Measurements from ENCODE around the gene FABP3. TPM values are rescaled to one million over a fixed set of nuclear protein-coding genes. Genes with fewer than 3 reads are reported as not detected.

The FABP3 gene
- total and polyA plus RNA-seq, 2 of the 13 experiments (the other 11 are each of a cell fraction or from before 2014, with no cell fraction given): 0.21 to 0.24 TPM

DNA sequence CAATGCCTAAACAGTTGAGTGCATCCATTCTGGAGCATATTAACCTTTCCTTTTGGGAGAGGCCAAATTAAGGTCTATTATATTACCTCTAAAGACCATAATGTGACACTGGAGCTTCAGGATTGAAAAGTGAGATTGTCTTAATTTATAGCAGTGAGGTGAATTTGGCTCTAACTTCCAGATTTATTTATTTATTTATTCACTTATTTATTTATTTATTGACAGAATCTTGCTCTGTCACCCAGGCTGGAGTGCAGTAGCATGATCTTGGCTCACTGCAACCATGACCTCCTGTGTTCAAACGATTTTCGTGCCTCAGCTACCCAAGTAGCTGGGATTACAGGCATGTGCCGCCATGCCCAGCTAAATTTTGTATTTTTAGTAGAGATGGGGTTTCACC is 57.0 kb downstream of the FABP3 start:
- ChIA-PET POLR2A (no interaction called here), CTCF (ENCODE audit: low intra/inter-chr PET ratio, low total read pairs) (no interaction called here)
- no peak for TF ChIP-seq RELA (CRISPR knock-in tag; IDR thresholded peaks at IDR 0.05)
- TF ChIP-seq, protein P1, sequence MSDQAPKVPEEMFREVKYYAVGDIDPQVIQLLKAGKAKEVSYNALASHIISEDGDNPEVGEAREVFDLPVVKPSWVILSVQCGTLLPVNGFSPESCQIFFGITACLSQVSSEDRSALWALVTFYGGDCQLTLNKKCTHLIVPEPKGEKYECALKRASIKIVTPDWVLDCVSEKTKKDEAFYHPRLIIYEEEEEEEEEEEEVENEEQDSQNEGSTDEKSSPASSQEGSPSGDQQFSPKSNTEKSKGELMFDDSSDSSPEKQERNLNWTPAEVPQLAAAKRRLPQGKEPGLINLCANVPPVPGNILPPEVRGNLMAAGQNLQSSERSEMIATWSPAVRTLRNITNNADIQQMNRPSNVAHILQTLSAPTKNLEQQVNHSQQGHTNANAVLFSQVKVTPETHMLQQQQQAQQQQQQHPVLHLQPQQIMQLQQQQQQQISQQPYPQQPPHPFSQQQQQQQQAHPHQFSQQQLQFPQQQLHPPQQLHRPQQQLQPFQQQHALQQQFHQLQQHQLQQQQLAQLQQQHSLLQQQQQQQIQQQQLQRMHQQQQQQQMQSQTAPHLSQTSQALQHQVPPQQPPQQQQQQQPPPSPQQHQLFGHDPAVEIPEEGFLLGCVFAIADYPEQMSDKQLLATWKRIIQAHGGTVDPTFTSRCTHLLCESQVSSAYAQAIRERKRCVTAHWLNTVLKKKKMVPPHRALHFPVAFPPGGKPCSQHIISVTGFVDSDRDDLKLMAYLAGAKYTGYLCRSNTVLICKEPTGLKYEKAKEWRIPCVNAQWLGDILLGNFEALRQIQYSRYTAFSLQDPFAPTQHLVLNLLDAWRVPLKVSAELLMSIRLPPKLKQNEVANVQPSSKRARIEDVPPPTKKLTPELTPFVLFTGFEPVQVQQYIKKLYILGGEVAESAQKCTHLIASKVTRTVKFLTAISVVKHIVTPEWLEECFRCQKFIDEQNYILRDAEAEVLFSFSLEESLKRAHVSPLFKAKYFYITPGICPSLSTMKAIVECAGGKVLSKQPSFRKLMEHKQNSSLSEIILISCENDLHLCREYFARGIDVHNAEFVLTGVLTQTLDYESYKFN (CRISPR knock-in tag; conservative IDR thresholded peaks at IDR 0.05): no peak
- TF ChIP-seq SP140L (CRISPR knock-in tag; IDR thresholded peaks at IDR 0.05; ENCODE audit: borderline replicate concordance): no peak
- TF ChIP-seq ZNF878 (CRISPR knock-in tag; IDR thresholded peaks at IDR 0.05): no peak
- no peak for TF ChIP-seq PHF5A (CRISPR knock-in tag; IDR thresholded peaks at IDR 0.05; ENCODE audit: low read depth, unreplicated experiment)
- TF ChIP-seq, protein P2, sequence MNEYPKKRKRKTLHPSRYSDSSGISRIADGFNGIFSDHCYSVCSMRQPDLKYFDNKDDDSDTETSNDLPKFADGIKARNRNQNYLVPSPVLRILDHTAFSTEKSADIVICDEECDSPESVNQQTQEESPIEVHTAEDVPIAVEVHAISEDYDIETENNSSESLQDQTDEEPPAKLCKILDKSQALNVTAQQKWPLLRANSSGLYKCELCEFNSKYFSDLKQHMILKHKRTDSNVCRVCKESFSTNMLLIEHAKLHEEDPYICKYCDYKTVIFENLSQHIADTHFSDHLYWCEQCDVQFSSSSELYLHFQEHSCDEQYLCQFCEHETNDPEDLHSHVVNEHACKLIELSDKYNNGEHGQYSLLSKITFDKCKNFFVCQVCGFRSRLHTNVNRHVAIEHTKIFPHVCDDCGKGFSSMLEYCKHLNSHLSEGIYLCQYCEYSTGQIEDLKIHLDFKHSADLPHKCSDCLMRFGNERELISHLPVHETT (CRISPR knock-in tag; conservative IDR thresholded peaks at IDR 0.05): no peak
- no peak for TF ChIP-seq ZNF138 (CRISPR knock-in tag; IDR thresholded peaks at IDR 0.05; ENCODE audit: low read depth)
- TF ChIP-seq TIGD3 (CRISPR knock-in tag; IDR thresholded peaks at IDR 0.05; ENCODE audit: borderline replicate concordance): no peak
- no peak for TF ChIP-seq LCORL (IDR thresholded peaks at IDR 0.05)
- no peak for TF ChIP-seq LCORL (CRISPR knock-in tag; IDR thresholded peaks at IDR 0.05)
- TF ChIP-seq, protein P3, sequence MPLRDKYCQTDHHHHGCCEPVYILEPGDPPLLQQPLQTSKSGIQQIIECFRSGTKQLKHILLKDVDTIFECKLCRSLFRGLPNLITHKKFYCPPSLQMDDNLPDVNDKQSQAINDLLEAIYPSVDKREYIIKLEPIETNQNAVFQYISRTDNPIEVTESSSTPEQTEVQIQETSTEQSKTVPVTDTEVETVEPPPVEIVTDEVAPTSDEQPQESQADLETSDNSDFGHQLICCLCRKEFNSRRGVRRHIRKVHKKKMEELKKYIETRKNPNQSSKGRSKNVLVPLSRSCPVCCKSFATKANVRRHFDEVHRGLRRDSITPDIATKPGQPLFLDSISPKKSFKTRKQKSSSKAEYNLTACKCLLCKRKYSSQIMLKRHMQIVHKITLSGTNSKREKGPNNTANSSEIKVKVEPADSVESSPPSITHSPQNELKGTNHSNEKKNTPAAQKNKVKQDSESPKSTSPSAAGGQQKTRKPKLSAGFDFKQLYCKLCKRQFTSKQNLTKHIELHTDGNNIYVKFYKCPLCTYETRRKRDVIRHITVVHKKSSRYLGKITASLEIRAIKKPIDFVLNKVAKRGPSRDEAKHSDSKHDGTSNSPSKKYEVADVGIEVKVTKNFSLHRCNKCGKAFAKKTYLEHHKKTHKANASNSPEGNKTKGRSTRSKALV (CRISPR knock-in tag; IDR thresholded peaks at IDR 0.05): no peak
- peaks cover 12% of the 10 kb centered on the region; the same call in 1 of the 2 replicates for H3K4me1 ChIP-seq (ENCODE audit: insufficient read depth, low read length)
- FAIRE-seq (no peak), ATAC-seq (no peak), DNase-seq (ENCODE audit: low spot score) (no peak)
- H3K27ac ChIP-seq (ENCODE audit: extremely low read length, insufficient read depth, low read length): no peak overlapping the region
- intact Hi-C loops (cut with micrococcal nuclease; ENCODE audit: unreplicated experiment) (no loop called here), in situ Hi-C loops (cut with HindIII; ENCODE audit: extremely low pct_ligation_motif_present, low pct_unique_long_range_greater_than_20kb) (no loop called here)
- H3K27me3 ChIP-seq (ENCODE audit: control insufficient read depth in 1 of 2, insufficient read depth in 2 of 2, low read length in 2 of 2): no peaks in the 10 kb centered on the region
- H3K4me3 ChIP-seq (replicated peaks in 1 of 3; ENCODE audit: insufficient read depth in 1 of 3, low read depth in 2 of 3, low read length in 3 of 3): no peak overlapping the region
- no peaks in the 10 kb centered on the region; the same call in 1 of the 2 replicates for H4K20me1 ChIP-seq (ENCODE audit: insufficient read depth, low read length)
- H3K79me2 ChIP-seq (ENCODE audit: insufficient read depth, low read length): no peaks in the 10 kb centered on the region
- no peaks in the 10 kb centered on the region for H3K9me3 ChIP-seq (ENCODE audit: low read length)
- no peak overlapping the region for H3K4me2 ChIP-seq (ENCODE audit: low read depth, low read length)
- H2AFZ ChIP-seq (ENCODE audit: low read length): no peak overlapping the region
- whole genome bisulfite sequencing (ENCODE audit: low lambda C conversion rate): 100% methylated on average over 3 of the region's 3 CpGs
- peaks cover 11 to 58% of the 10 kb centered on the region in 2 experiments for H3K36me3 ChIP-seq (replicated peaks in 1 of 2; ENCODE audit: control insufficient read depth in 1 of 2, insufficient read depth in 2 of 2, low read length in 2 of 2)
- no peak overlapping the region for H3K9ac ChIP-seq (ENCODE audit: insufficient read depth, low read depth, low read length)
- no TSS peak for BruUV-seq (replicated peaks)
